H1 (cell line): ENCODE data around the gene ACKR2. TPM values are rescaled to one million over a fixed set of nuclear protein-coding genes. Genes with fewer than 3 reads are reported as not detected.

Experiments used
- CTCF ChIA-PET: fragments of 300-600 bp; sonication (Branson Sonifier 250); formaldehyde crosslinking; loops from one replicate; lab custom pipeline; 2021; ENCODE audit not compliant: partially characterized antibody; lab: Charles Lee
- POLR2A ChIA-PET: fragments of 300-600 bp; sonication (Branson Sonifier 250); formaldehyde crosslinking; loops from one replicate; lab custom pipeline; 2021; ENCODE audit warnings: inconsistent platforms; ENCODE audit not compliant: partially characterized antibody; lab: Charles Lee
- DNase-seq, 2 experiments: peaks; one replicate each; pipeline versions ENCODE4 v3.0.0 to v3.0.0-alpha.2; 2010 to 2022; ENCODE audit warnings: low spot score in 2 of 2, low read depth in 1 of 2, mixed read lengths in 1 of 2
- FAIRE-seq: peaks from 2 replicates; lab custom pipeline; 2011; peaks lifted over from hg19 to GRCh38; lab: Jason Lieb, UNC
- H2AFZ ChIP-seq: 2 replicates; pipeline ENCODE4 v1.8.1; 2012; ENCODE audit warnings: low read length, inconsistent platforms
- H2AK5ac ChIP-seq: 2 replicates; pipeline ENCODE4 v1.6.1; 2013; ENCODE audit warnings: low read depth, low read length
- H2BK120ac ChIP-seq: replicated peaks from 2 replicates; pipeline ENCODE3; 2013; ENCODE audit warnings: low read depth, low read length, inconsistent platforms
- H2BK12ac ChIP-seq: 2 replicates; pipeline ENCODE4 v1.6.1; 2013; ENCODE audit warnings: low read depth, low read length
- H2BK15ac ChIP-seq: 2 replicates; pipeline ENCODE4 v1.6.1; 2013; ENCODE audit warnings: low read length
- H2BK20ac ChIP-seq: 2 replicates; pipeline ENCODE4 v1.6.1; 2013; ENCODE audit warnings: low read length
- H2BK5ac ChIP-seq: 2 replicates; pipeline ENCODE4 v1.6.1; 2013; ENCODE audit warnings: low read depth, low read length
- H3K14ac ChIP-seq: 2 replicates; pipeline ENCODE4 v1.6.1; 2013; ENCODE audit warnings: inconsistent platforms; ENCODE audit not compliant: insufficient read length
- H3K18ac ChIP-seq: 2 replicates; pipeline ENCODE4 v1.6.1; 2013; ENCODE audit warnings: low read length; ENCODE audit errors: extremely low read depth
- H3K23ac ChIP-seq: 2 replicates; pipeline ENCODE4 v1.6.1; 2013; ENCODE audit warnings: inconsistent platforms; ENCODE audit not compliant: insufficient read length
- H3K23me2 ChIP-seq: 2 replicates; pipeline ENCODE4 v1.6.1; 2013; ENCODE audit warnings: low read depth, low read length
- H3K27ac ChIP-seq: 2 replicates; pipeline ENCODE4 v1.6.1; 2011; ENCODE audit warnings: low read depth, low read length, inconsistent platforms
- H3K27me3 ChIP-seq, 4 experiments: replicated peaks in 1 of 4; 1 replicate in 1 of 4; 2 replicates in 3 of 4; pipeline versions ENCODE4 v1.6.1 to v1.8.1; 2011 to 2013; ENCODE audit warnings: low read length in 3 of 4, mild to moderate bottlenecking in 3 of 4, inconsistent platforms in 2 of 4, mixed read lengths in 2 of 4, moderate library complexity in 1 of 4; ENCODE audit not compliant: control insufficient read depth in 3 of 4, insufficient read depth in 3 of 4; ENCODE audit errors: extremely low read depth in 1 of 4
- H3K36me3 ChIP-seq, 4 experiments: 2 replicates each; pipeline versions ENCODE4 v1.6.1 to v1.8.1; 2011 to 2013; ENCODE audit warnings: mild to moderate bottlenecking in 4 of 4, low read length in 3 of 4, moderate library complexity in 2 of 4, control low read depth in 1 of 4, inconsistent platforms in 1 of 4; ENCODE audit not compliant: insufficient read depth in 4 of 4, control insufficient read depth in 2 of 4
- H3K4ac ChIP-seq: replicated peaks from 2 replicates; pipeline ENCODE3; 2013; ENCODE audit warnings: low read length, low read depth, mixed read lengths, inconsistent platforms; ENCODE audit not compliant: insufficient read length
- H3K4me1 ChIP-seq, 4 experiments: replicated peaks in 1 of 4; 1 replicate in 1 of 4; 2 replicates in 3 of 4; pipeline versions ENCODE4 v1.6.1 to v1.8.1; 2011 to 2013; ENCODE audit warnings: low read length in 3 of 4, inconsistent platforms in 2 of 4, mixed read lengths in 1 of 4; ENCODE audit not compliant: insufficient read depth in 4 of 4, control insufficient read depth in 3 of 4
- H3K4me2 ChIP-seq, 2 experiments: 2 replicates each; pipeline versions ENCODE4 v1.6.1 to v1.8.1; 2011 to 2013; ENCODE audit warnings: low read depth in 2 of 2, low read length in 2 of 2, control low read depth in 1 of 2, inconsistent platforms in 1 of 2, mild to moderate bottlenecking in 1 of 2; ENCODE audit not compliant: insufficient read depth in 1 of 2
- H3K4me3 ChIP-seq, 4 experiments: fragments of 200-600, 300-600 bp in 1 of 4; sonication (generic), shearing (Covaris generic), sonication (Bioruptor Twin) in 1 of 4; 2 replicates each; pipeline versions ENCODE4 v1.5.1 to v1.8.1; 2011 to 2016; ENCODE audit warnings: low read length in 4 of 4, low read depth in 3 of 4, control low read depth in 2 of 4, inconsistent platforms in 2 of 4, mild to moderate bottlenecking in 2 of 4, mixed read lengths in 1 of 4, moderate library complexity in 1 of 4; ENCODE audit not compliant: insufficient read depth in 2 of 4; ENCODE audit errors: extremely low read depth in 1 of 4
- H3K56ac ChIP-seq: replicated peaks from 2 replicates; pipeline ENCODE3; 2013; ENCODE audit warnings: low read depth, mild to moderate bottlenecking, mixed read lengths, low read length, inconsistent platforms; ENCODE audit not compliant: insufficient read length
- H3K79me1 ChIP-seq: 2 replicates; pipeline ENCODE4 v1.6.1; 2013; ENCODE audit warnings: low read depth, low read length, control low read depth
- H3K79me2 ChIP-seq, 2 experiments: 2 replicates each; pipeline versions ENCODE4 v1.6.1 to v1.8.1; 2012 to 2013; ENCODE audit warnings: low read length in 2 of 2, mild to moderate bottlenecking in 2 of 2, inconsistent platforms in 1 of 2; ENCODE audit not compliant: insufficient read depth in 2 of 2, control insufficient read depth in 1 of 2
- H3K9ac ChIP-seq, 4 experiments: replicated peaks in 1 of 4; 1 replicate in 1 of 4; 2 replicates in 3 of 4; pipeline versions ENCODE4 v1.6.1 to v1.8.1; 2011 to 2013; ENCODE audit warnings: low read depth in 3 of 4, low read length in 3 of 4, control low read depth in 2 of 4, mild to moderate bottlenecking in 2 of 4, moderate library complexity in 2 of 4, inconsistent platforms in 1 of 4; ENCODE audit errors: extremely low read depth in 1 of 4
- H3K9me3 ChIP-seq, 2 experiments: 2 replicates each; pipeline versions ENCODE4 v1.6.1 to v1.8.1; 2012 to 2013; ENCODE audit warnings: mild to moderate bottlenecking in 2 of 2, moderate library complexity in 2 of 2, control low read depth in 1 of 2, inconsistent platforms in 1 of 2, low read depth in 1 of 2, low read length in 1 of 2, mixed read lengths in 1 of 2; ENCODE audit not compliant: insufficient read depth in 2 of 2
- H4K20me1 ChIP-seq, 2 experiments: replicated peaks in 1 of 2; 2 replicates each; pipeline versions ENCODE3 to v1.8.1; 2011 to 2013; ENCODE audit warnings: inconsistent platforms in 2 of 2, low read length in 2 of 2, mild to moderate bottlenecking in 1 of 2; ENCODE audit not compliant: insufficient read depth in 2 of 2, control insufficient read depth in 1 of 2
- H4K5ac ChIP-seq: 2 replicates; pipeline ENCODE4 v1.6.1; 2013; ENCODE audit warnings: low read length, low read depth, mixed read lengths, inconsistent platforms; ENCODE audit not compliant: insufficient read length
- H4K8ac ChIP-seq: 2 replicates; pipeline ENCODE4 v1.8.0; 2013; ENCODE audit warnings: mild to moderate bottlenecking, moderate library complexity, low read length, inconsistent platforms; ENCODE audit not compliant: insufficient read depth; ENCODE audit errors: extremely low read depth
- H4K91ac ChIP-seq: replicated peaks from 2 replicates; pipeline ENCODE3; 2013; ENCODE audit warnings: low read length, mixed read lengths, inconsistent platforms; ENCODE audit not compliant: insufficient read length
- BACH1 ChIP-seq: IDR thresholded peaks from 2 replicates; pipeline ENCODE4 v1.6.1; 2012; ENCODE audit warnings: low read length, improper control_type of control experiment
- CBX5 ChIP-seq: fragments of 300-800, 300-1000 bp; sonication (generic); IDR thresholded peaks from 2 replicates; pipeline ENCODE4 v1.7.1; 2016; ENCODE audit warnings: antibody characterized with exemption, low read length, low read depth
- CBX8 ChIP-seq: fragments of 300-800, 300-1000 bp; sonication (generic); IDR thresholded peaks from 2 replicates; pipeline ENCODE4 v1.7.1; 2016; ENCODE audit warnings: low read depth, low read length, borderline replicate concordance
- EP300 ChIP-seq, 2 experiments: IDR thresholded peaks; 1 replicate in 1 of 2; 2 replicates in 1 of 2; pipeline ENCODE4 v1.6.1; 2011 to 2012; ENCODE audit warnings: low read depth in 2 of 2, low read length in 2 of 2, mild to moderate bottlenecking in 2 of 2, borderline replicate concordance in 1 of 2, inconsistent platforms in 1 of 2, moderate library complexity in 1 of 2
- FOSL1 ChIP-seq: IDR thresholded peaks from 2 replicates; pipeline ENCODE4 v1.6.1; 2011; ENCODE audit warnings: mild to moderate bottlenecking, low read depth, low read length, moderate library complexity; ENCODE audit not compliant: insufficient read depth
- GTF2F1 ChIP-seq: IDR thresholded peaks from 2 replicates; pipeline ENCODE4 v1.6.1; 2012; ENCODE audit warnings: low read depth, low read length, improper control_type of control experiment, borderline replicate concordance
- HDAC2 ChIP-seq, 2 experiments: fragments of 300-600 bp in 1 of 2; sonication (generic) in 1 of 2; IDR thresholded peaks; 2 replicates each; pipeline ENCODE4 v1.6.1; 2011 to 2012; ENCODE audit warnings: low read depth in 2 of 2, low read length in 2 of 2, mild to moderate bottlenecking in 2 of 2, moderate library complexity in 2 of 2, borderline replicate concordance in 1 of 2, inconsistent platforms in 1 of 2
- KDM4A ChIP-seq: IDR thresholded peaks from one replicate; pipeline ENCODE4 v1.7.1; 2012; ENCODE audit warnings: low read depth, mild to moderate bottlenecking, moderate library complexity, low read length, inconsistent platforms; ENCODE audit not compliant: severe bottlenecking
- NRF1 ChIP-seq: IDR thresholded peaks from 2 replicates; pipeline ENCODE4 v1.6.1; 2011; ENCODE audit warnings: mild to moderate bottlenecking, low read depth, low read length, improper control_type of control experiment
- POLR2AphosphoS5 ChIP-seq: IDR thresholded peaks from 2 replicates; pipeline ENCODE4 v1.6.1; 2011; ENCODE audit warnings: low read depth, low read length
- RFX5 ChIP-seq: IDR thresholded peaks from 2 replicates; pipeline ENCODE4 v1.6.1; 2011; ENCODE audit warnings: low read depth, low read length, improper control_type of control experiment, borderline replicate concordance
- SP2 ChIP-seq: IDR thresholded peaks from 2 replicates; pipeline ENCODE4 v1.6.1; 2012; ENCODE audit warnings: mild to moderate bottlenecking, low read length, inconsistent platforms
- TAF1 ChIP-seq: IDR thresholded peaks from 2 replicates; pipeline ENCODE4 v1.6.1; 2011; ENCODE audit warnings: mild to moderate bottlenecking, low read depth, low read length
- WGBS, 2 experiments: shearing (Covaris generic) in 1 of 2; methylation state at CpG; one replicate each; pipeline versions ENCODE4 v1.1.6 to v1.1.7; 2013 to 2015; ENCODE audit warnings: low lambda C conversion rate in 2 of 2, mixed read lengths in 2 of 2, inconsistent platforms in 1 of 2, low coverage in 1 of 2, missing lambda C conversion rate in 1 of 2; ENCODE audit not compliant: insufficient replicate concordance in 2 of 2, insufficient coverage in 1 of 2, insufficient read length in 1 of 2; ENCODE audit errors: extremely low coverage in 1 of 2, missing lambda C conversion rate in 1 of 2; 5-methylcytosine and 5-hydroxymethylcytosine counted together
- polyA plus RNA-seq, 7 experiments: library from polyadenylated mRNA; depleted of rRNA in 3 of 7; stranded (reverse) in 5 of 7; unstranded in 2 of 7; fragments of >200 nt in 5 of 7; fragments of 200-250 nt in 2 of 7; gene quantifications; 1 replicate in 5 of 7; 2 replicates in 1 of 7; 4 replicates in 1 of 7; pipeline versions ENCODE4 v1.2.1 to v1.2.3, GENCODE V29; 2011 to 2013; ENCODE audit warnings: missing spikeins in 2 of 7, mixed read lengths in 2 of 7
- total RNA-seq: library from RNA; stranded (reverse); fragmentation: NEBNext Ultra II Directional; extraction: Animal tissue kit (Norgen Biotek cat#: 25700); gene quantifications from 2 replicates; pipeline ENCODE4 v1.2.1, GENCODE V29; 2021

The ACKR2 gene
- total and polyA plus RNA-seq, 2 of the 8 experiments (the other 6 are each of a cell fraction or from before 2014, with no cell fraction given): 0.09 to 0.12 TPM

GRCh38 chr3:42852441-42852840 is 43.2 kb downstream of the ACKR2 start:
- Histone ChIP-seq H4K8ac (no peak overlapping the region), H2AFZ (no peak overlapping the region), H2BK15ac (no peak overlapping the region), H3K36me3 (no peaks in the 10 kb centered on the region), H4K20me1 (no peaks in the 10 kb centered on the region), H3K4me1 (peaks cover 0 to 5% (median 0%) of the 10 kb centered on the region in 4 experiments; a peak in 2 of 7 replicates), H3K56ac (no peak overlapping the region), H3K27ac (no peak overlapping the region), H3K14ac (no peak overlapping the region), H3K4me3 (no peak overlapping the region), H2BK12ac (no peak overlapping the region), H3K79me1 (no peaks in the 10 kb centered on the region), H3K4me2 (no peak overlapping the region), H2BK20ac (no peak overlapping the region), H2BK120ac (no peak overlapping the region), H3K23ac (no peak overlapping the region), H2AK5ac (no peak overlapping the region), H3K9ac (no peak overlapping the region), H3K9me3 (no peaks in the 10 kb centered on the region), H3K27me3 (no peaks in the 10 kb centered on the region)
- no peak for FAIRE-seq
- ChIA-PET CTCF (interaction anchor here (1.0 to 5.3 kb wide), 7 partner anchors 13 to 336 kb away, joined by 3 to 34 read pairs (median 3); no protein-coding TSS in a partner anchor), POLR2A (interaction anchor here (0.9 kb wide), 1 partner anchor 13 kb away, joined by 4 read pairs; no protein-coding TSS in a partner anchor)
- no peak for DNase-seq
- TF ChIP-seq TAF1: no peak
- no peak for TF ChIP-seq KDM4A
- TF ChIP-seq CBX8: no peak
- no peak for TF ChIP-seq POLR2AphosphoS5
- TF ChIP-seq BACH1: no peak
- TF ChIP-seq FOSL1: no peak
- TF ChIP-seq SP2: no peak
- TF ChIP-seq GTF2F1: no peak
- TF ChIP-seq RFX5: no peak
- no peak for TF ChIP-seq EP300 (IDR thresholded peaks at IDR 0.05; ENCODE audit: borderline replicate concordance in 1 of 2, low read depth in 2 of 2, low read length in 2 of 2)
- TF ChIP-seq HDAC2 (IDR thresholded peaks at IDR 0.05; ENCODE audit: borderline replicate concordance in 1 of 2, low read depth in 2 of 2, low read length in 2 of 2): no peak
- TF ChIP-seq NRF1: no peak
- no peak for TF ChIP-seq CBX5
- TF ChIP-seq, all 59 proteins: peak for 0
- Histone ChIP-seq H3K79me2 (no peaks in the 10 kb centered on the region), H4K5ac (no peak overlapping the region), H4K91ac (no peak overlapping the region), H2BK5ac (no peak overlapping the region), H3K23me2 (no peaks in the 10 kb centered on the region), H3K18ac (no peak overlapping the region), H3K4ac (no peak overlapping the region)
- 68% methylated on average over 2 of the region's 2 CpGs; no CpG with 5 or more reads in 1 of the 2 experiments for WGBS, 2 experiments
